ENCODE data around the gene SPP1.
"Not testable (repeated sequence)": the region's sequence is repeated elsewhere in the genome, so short reads cannot be mapped to it uniquely, and the experiment has no call there.

The SPP1 gene

GRCh38 chr4:87986508-87986907, 11.0 kb downstream of the SPP1 start:
- no peak for DNase-seq (ENCODE audit: low spot score)

GRCh38 chr4:87989765-87990164, 14.3 kb downstream of the SPP1 start:
- no peak for DNase-seq (ENCODE audit: low spot score)

GRCh38 chr4:87995435-87995834, 19.9 kb downstream of the SPP1 start:
- no peak for DNase-seq (ENCODE audit: low spot score)

- DNase-seq (ENCODE audit: low spot score), result not testable (repeated sequence)
Measured at GRCh38 chr4:87999191-87999691, 23.7 kb downstream of the SPP1 start.

- no peak for DNase-seq (ENCODE audit: low spot score)
Measured at GRCh38 chr4:88001871-88002270, 26.4 kb downstream of the SPP1 start.

- DNase-seq (ENCODE audit: low spot score), result peak; percentile 36
Measured at GRCh38 chr4:88002786-88003185, 27.3 kb downstream of the SPP1 start.

GRCh38 chr4:88003261-88003660, 27.7 kb downstream of the SPP1 start:
- DNase-seq (ENCODE audit: low spot score), result no peak

- DNase-seq (ENCODE audit: low spot score), result no peak
Measured at GRCh38 chr4:88005076-88005475, 29.6 kb downstream of the SPP1 start.

GRCh38 chr4:88005946-88006345, 30.4 kb downstream of the SPP1 start:
- no peak for DNase-seq (ENCODE audit: low spot score)

GRCh38 chr4:88006956-88007303, 31.4 kb downstream of the SPP1 start:
- no peak for DNase-seq (ENCODE audit: low spot score)

- peak; percentile 81 for DNase-seq (ENCODE audit: low spot score)
Measured at GRCh38 chr4:88007304-88008121, 32.0 kb downstream of the SPP1 start, which contains the start of gene PKD2. Gene PKD2, plus strand, starts transcription at chr4:88007635. Its CDS starts 99 bp downstream, at chr4:88007734.

- DNase-seq (ENCODE audit: low spot score), result peak; percentile 68
Measured at GRCh38 chr4:88008122-88008742, 32.7 kb downstream of the SPP1 start.

- peak; percentile 34 for DNase-seq (ENCODE audit: low spot score)
Measured at GRCh38 chr4:88008743-88009171, 33.2 kb downstream of the SPP1 start.

GRCh38 chr4:88009871-88010270, 34.4 kb downstream of the SPP1 start:
- no peak for DNase-seq (ENCODE audit: low spot score)

- no peak for DNase-seq (ENCODE audit: low spot score)
Measured at GRCh38 chr4:88010966-88011365, 35.5 kb downstream of the SPP1 start.

- DNase-seq (ENCODE audit: low spot score), result peak; percentile 57
Measured at GRCh38 chr4:88012647-88013046, 37.1 kb downstream of the SPP1 start.

- DNase-seq (ENCODE audit: low spot score), result no peak
Measured at GRCh38 chr4:88014386-88014905, 38.9 kb downstream of the SPP1 start.

- DNase-seq (ENCODE audit: low spot score), result peak; percentile 57
Measured at GRCh38 chr4:88015659-88016295, 40.3 kb downstream of the SPP1 start.

GRCh38 chr4:88017516-88018297, 42.2 kb downstream of the SPP1 start:
- peak; percentile 91 for DNase-seq (ENCODE audit: low spot score)

- DNase-seq (ENCODE audit: low spot score), result peak; percentile 49
Measured at GRCh38 chr4:88018466-88018865, 43.0 kb downstream of the SPP1 start.

- peak; percentile 67 for DNase-seq (ENCODE audit: low spot score)
Measured at GRCh38 chr4:88021824-88022223, 46.3 kb downstream of the SPP1 start.

GRCh38 chr4:88022289-88022688, 46.8 kb downstream of the SPP1 start:
- DNase-seq (ENCODE audit: low spot score), result peak; percentile 25
